HG02678 (cell line): ENCODE measurements around the gene OFD1.
A peak's percentile ranks its signal among the peaks of the same experiment; 100 is the strongest.

Experiments used
- ATAC-seq: cut with Tn5 transposase; IDR thresholded peaks from one replicate; pipeline ENCODE4 v1.9.1; 2021; ENCODE audit warnings: mild to moderate bottlenecking, moderate library complexity; ENCODE audit not compliant: unreplicated experiment

Gene OFD1, protein sequence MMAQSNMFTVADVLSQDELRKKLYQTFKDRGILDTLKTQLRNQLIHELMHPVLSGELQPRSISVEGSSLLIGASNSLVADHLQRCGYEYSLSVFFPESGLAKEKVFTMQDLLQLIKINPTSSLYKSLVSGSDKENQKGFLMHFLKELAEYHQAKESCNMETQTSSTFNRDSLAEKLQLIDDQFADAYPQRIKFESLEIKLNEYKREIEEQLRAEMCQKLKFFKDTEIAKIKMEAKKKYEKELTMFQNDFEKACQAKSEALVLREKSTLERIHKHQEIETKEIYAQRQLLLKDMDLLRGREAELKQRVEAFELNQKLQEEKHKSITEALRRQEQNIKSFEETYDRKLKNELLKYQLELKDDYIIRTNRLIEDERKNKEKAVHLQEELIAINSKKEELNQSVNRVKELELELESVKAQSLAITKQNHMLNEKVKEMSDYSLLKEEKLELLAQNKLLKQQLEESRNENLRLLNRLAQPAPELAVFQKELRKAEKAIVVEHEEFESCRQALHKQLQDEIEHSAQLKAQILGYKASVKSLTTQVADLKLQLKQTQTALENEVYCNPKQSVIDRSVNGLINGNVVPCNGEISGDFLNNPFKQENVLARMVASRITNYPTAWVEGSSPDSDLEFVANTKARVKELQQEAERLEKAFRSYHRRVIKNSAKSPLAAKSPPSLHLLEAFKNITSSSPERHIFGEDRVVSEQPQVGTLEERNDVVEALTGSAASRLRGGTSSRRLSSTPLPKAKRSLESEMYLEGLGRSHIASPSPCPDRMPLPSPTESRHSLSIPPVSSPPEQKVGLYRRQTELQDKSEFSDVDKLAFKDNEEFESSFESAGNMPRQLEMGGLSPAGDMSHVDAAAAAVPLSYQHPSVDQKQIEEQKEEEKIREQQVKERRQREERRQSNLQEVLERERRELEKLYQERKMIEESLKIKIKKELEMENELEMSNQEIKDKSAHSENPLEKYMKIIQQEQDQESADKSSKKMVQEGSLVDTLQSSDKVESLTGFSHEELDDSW

DNA sequence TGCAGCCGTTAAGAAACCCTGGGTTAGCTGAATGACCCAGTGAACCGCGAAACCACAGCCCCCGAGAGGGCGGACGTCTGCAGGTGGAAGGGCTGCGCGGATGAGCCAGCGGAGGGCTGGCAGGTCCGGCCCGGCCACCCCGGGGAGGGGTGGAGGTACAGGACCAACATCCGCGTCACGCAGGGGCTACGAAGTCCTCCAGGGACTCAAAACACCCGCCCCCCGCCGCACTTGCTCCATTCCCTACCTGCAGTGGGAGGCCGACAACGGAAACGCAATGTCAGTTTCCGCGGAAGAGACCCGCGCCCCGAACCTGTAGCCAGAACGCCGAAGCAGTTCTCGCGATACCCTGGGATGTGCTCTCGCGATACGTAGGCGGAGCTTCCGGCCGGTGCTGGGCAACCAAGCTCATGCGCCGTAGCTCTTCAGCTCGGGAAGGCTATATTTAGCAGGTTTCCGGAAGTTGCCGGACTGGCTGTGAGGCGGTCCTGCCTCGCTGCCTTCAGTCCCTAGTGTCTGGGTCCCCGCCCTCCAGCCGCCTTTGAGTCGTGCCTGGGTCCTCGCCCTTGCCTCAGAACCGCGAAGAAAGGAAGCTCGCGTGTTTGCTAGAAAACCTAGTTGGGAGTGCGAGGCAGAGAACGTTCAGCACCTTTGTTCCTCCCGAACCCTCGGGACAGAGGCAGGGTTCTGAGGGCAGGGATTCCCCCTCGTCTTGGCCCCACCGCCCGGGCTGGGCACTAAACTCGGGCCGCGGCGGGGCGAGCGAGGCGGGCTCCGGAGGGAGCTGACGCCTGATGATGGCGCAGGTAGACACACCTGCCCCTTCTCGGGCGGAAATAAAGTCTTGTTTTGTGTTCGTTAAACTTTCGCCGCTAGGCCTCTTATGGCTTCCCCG lies at the start of gene OFD1, which contains the start of gene TRAPPC2:
OFD1 (plus strand) TSS at position 471 of the 895 bp plus-strand sequence; CDS start at position 795, 324 bp downstream.
TRAPPC2 (minus strand) TSS at position 343 of the 895 bp plus-strand sequence. CDS start 14,657 bp downstream, outside the sequence.
- peak; percentile 89 for ATAC-seq

- no peak for ATAC-seq
These were observed 49.3 kb upstream of the OFD1 start for GRCh38 chrX:13685126-13685763.

DNA sequence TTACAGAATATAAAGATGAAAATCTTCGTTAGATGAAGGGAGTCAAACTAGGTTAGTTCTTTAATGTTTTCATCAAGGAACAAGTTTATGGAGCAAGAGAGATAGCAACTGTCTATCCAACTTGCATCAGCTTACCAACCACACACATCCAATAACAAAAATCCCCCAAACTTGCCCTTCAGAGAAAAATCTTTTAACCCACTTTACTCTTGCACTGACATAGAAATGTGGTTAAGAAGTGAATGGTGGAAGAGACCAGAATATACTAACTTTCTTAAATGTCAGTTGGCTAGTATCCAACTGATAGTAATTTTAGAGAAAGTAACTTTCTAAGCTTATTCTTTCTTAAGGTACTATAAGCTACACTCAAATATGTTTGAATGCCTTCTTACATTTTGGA lies 47.3 kb upstream of the OFD1 start:
- ATAC-seq: no peak

DNA sequence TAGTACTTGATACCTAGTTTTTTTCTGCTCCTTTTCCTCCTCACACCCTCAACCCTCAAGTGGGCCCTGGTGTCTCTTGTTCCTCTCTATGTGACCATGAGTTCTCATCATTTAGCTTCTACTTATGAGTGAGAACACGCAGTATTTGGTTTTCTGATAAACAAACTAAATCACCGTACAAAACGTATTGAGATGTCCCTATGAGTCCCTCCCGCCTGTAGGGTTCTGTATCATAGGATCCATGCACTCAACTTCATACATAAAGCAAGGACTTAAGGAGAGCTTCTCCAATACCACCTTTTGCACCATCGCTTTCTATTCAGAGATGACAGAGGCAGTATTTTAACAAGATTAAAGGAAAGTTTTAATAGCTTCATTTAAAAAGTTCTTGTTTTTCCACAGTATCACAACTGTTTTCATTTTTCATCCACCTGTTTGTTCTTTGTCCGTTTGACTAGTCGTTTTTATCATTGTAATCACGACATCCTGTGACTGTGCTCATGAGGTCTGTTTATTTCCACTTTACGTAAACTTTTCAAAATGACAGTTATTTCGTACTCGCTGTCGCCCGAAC lies 46.1 kb upstream of the OFD1 start:
- no peak for ATAC-seq

- peak; percentile 73 for ATAC-seq
These were observed 45.4 kb upstream of the OFD1 start, which contains the start of gene RAB9A for GRCh38 chrX:13688958-13689740. Gene RAB9A (plus strand): TSS chrX:13689128. CDS start chrX:13708747, 19,619 bp downstream.

DNA sequence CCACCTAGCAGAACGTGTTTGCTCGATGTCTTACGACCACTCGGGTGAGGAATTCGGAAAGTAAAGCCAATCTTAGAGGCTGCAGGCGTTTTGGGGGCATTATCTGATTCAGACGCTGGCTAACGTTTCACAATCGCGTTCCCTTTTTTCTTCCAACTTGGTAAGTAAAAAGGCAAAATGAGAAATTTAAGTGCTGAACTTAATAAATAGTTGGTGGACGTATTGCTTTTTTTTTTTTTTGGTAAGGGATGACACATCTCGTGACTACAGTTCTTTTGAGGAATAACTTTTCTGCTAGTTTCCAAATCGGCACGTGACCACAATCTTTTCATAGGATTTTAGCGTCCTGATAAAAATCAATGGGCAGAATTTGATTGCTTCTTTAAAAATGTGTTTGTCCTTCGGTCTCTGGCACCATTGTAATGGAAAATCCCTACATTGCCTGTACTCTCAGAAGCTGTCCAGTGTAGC lies 44.8 kb upstream of the OFD1 start:
- no peak for ATAC-seq

- ATAC-seq: no peak
These were observed 43.7 kb upstream of the OFD1 start for GRCh38 chrX:13690836-13691235.

DNA sequence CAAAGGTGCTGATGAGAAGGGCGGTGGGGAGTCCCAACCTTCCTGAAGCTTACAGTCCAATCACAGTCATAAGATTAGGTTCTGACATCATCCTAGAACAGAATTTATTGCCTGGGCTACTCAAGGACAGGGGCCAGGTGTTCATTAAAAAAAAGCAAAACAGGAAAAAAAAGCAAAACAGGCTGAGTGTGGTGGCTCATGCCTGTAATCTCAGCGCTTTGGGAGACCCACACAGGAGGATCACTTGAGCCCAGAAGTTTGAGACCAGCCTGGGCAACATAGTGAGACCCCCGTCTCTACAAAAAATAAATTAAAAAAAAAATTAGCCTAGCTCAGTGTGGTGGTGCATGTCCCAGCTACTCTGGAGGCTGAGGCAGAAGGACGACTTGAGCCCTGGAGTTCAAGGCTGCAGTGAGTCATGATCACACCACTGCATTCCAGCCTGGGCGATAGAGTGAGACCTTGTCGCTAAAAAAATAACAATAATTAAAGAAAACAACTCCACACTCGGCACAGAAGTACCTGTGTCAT lies 42.6 kb upstream of the OFD1 start:
- no peak for ATAC-seq

- no peak for ATAC-seq
These were observed 41.7 kb upstream of the OFD1 start for GRCh38 chrX:13692771-13693231.

DNA sequence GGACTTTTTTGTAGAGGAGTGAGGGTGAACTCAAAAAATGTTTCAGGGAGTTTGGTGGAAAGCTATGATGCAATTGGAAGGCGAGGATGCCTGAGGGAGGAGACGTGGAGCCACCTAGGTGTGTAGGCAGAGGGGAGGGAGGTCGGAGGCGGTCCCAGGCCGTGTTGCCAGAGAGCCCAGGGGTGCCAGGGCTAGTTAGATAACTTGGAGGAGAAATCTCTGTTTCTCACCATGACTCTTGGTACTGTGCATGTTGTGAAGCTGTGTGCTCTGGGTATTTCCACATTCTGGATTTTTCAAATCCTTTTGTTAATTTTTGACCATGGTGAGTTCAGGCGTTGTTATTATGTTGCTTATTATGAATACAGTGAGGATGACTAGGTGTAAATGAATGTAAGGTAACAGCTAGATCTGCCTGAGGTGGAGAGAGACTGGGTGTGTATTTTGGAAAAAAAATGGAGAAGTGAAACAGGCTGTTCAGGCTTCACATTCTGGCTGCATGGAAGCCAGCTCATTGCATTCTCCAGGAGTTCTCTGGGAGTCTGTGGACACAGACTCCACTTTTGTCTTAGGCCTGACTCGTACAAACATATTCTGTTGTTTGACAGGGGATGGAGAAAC lies 41.1 kb upstream of the OFD1 start:
- ATAC-seq: no peak

DNA sequence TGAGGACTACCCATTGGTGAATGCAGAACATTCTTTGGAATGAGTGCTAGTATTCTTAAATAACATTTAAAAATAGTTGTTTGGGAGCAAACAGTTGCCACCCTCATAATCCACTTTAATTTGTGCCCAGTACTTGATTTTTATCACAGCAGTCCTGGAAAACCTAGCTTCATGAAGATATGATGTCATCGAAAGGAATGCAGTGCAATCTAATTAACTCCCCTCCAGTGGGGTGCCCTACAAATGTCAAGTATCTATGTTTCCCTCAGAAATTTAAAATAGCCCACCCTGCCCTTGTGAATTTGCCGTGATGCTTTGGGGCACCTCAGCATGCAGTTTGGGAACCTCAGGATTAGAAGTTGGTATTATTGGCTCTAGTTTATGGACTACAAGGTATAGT lies 40.2 kb upstream of the OFD1 start:
- no peak for ATAC-seq

- ATAC-seq: no peak
These were observed 39.6 kb upstream of the OFD1 start for GRCh38 chrX:13694983-13695382.

DNA sequence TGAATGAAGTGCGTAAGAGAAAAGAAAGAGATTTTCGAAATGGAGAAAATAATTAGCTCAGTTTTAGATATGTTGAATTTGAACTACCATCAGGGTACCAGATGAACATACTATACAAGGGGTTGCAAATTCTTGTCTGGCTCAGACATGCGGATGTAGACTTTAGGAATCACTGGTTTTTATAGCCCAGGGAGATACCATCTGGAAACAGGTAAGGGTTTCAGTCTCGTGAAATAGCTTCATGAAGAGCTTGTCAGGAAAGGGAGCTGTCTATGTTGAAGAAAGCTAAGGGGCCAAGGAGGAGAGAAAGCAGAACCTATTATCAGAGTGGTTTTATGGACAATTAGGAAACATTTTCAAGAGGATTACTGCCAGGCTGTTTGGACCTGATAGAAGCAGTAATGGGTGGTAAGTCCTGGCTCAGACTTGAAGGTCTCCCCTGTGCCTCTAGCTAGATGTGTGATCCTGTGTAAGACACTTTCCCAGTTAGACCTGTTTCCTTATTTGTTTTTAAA lies 38.9 kb upstream of the OFD1 start:
- ATAC-seq: no peak

DNA sequence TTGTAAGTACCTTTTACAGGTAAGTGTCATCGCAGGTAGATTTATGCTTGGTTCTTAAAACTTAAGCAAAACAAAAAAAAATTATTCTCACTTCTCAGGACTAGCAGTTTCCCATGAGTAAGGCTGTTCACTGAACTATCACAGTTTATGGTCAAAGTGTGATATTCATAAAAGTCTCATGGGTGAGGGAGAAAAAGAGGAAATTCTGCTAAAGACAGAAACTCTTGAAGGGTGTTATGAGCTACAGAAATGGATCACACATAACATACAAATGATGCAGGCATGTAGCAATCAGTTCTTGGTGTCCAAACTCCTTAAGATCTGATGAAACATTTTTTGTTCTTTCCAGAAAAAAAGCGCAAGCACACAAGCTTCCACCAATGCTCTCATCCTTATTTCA lies 37.1 kb upstream of the OFD1 start:
- peak; percentile 52 for ATAC-seq

DNA sequence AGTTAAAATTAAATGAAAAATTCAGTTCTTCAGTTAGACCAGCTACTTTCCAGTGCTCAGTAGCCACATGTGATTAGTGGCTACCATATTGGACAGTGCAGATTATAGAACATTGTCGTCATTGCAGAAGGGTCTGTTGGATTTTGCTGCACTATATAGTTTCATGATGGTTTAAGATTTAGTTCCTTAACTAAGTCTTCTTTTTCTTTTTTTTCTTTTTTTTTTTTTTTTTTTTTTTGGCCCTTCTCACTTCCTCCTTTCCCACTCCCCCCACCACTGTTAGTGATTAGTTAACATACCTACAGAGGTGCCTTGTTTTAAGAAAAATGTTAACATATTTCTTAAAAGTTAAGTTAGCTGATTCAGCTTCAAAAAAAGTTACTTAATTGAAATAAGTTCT lies 36.6 kb upstream of the OFD1 start:
- no peak for ATAC-seq

- ATAC-seq: no peak
These were observed 36.1 kb upstream of the OFD1 start for GRCh38 chrX:13698432-13698831.

- ATAC-seq: no peak
These were observed 35.2 kb upstream of the OFD1 start for GRCh38 chrX:13699183-13699826.
